ENCODE measurements around the gene KIAA0753. TPM values are rescaled to one million over a fixed set of nuclear protein-coding genes. Genes with fewer than 3 reads are reported as not detected.
A peak's percentile ranks its signal among the peaks of the same experiment; 100 is the strongest.
"Not testable (repeated sequence)": the region's sequence is repeated elsewhere in the genome, so short reads cannot be mapped to it uniquely, and the experiment has no call there.

Gene KIAA0753
- total RNA-seq, 2 donors from 2014 or later = 17.7 to 21.6 TPM

- DNase-seq (ENCODE audit: low spot score) = no peak
- intact Hi-C loops (cut with DNase I) = no loop called here
These were observed 59.9 kb downstream of the KIAA0753 start for GRCh38 chr17:6580625-6581024.

GRCh38 chr17:6578491-6578890 lies 62.0 kb downstream of the KIAA0753 start:
- intact Hi-C loops (cut with DNase I) = no loop called here
- DNase-seq (ENCODE audit: low spot score) = no peak

- DNase-seq (ENCODE audit: low spot score) = no peak
- intact Hi-C loops (cut with DNase I) = no loop called here
These were observed 62.7 kb downstream of the KIAA0753 start for GRCh38 chr17:6577686-6578263.

GRCh38 chr17:6576038-6576785 lies 64.3 kb downstream of the KIAA0753 start:
- intact Hi-C loops (cut with DNase I) = no loop called here
- no peak for DNase-seq (ENCODE audit: low spot score)

GRCh38 chr17:6575596-6575988 lies 64.9 kb downstream of the KIAA0753 start:
- intact Hi-C loops (cut with DNase I) = no loop called here
- no peak for DNase-seq (ENCODE audit: low spot score)

- intact Hi-C loops (cut with DNase I) = loop anchor here in 1 of 2 donors (5.0 kb wide), 1 partner anchor 412 kb away; no protein-coding TSS in a partner anchor
- peak; percentile 86 for DNase-seq (ENCODE audit: low spot score)
These were observed 65.6 kb downstream of the KIAA0753 start for GRCh38 chr17:6574687-6575595.

GRCh38 chr17:6573982-6574686 lies 66.4 kb downstream of the KIAA0753 start:
- intact Hi-C loops (cut with DNase I) = loop anchor here in 1 of 2 donors (5.0 kb wide), 1 partner anchor 413 kb away; no protein-coding TSS in a partner anchor
- no peak for DNase-seq (ENCODE audit: low spot score)

- not testable (repeated sequence) for DNase-seq (ENCODE audit: low spot score)
- intact Hi-C loops (cut with DNase I) = loop anchor here in 1 of 2 donors (5.0 kb wide), 1 partner anchor 414 kb away; no protein-coding TSS in a partner anchor
These were observed 67.0 kb downstream of the KIAA0753 start for GRCh38 chr17:6573495-6573894.

- DNase-seq (ENCODE audit: low spot score) = no peak
- intact Hi-C loops (cut with DNase I) = loop anchor here in 1 of 2 donors (5.0 kb wide), 1 partner anchor 414 kb away; no protein-coding TSS in a partner anchor
These were observed 67.5 kb downstream of the KIAA0753 start for GRCh38 chr17:6572972-6573370.

- no peak for DNase-seq (ENCODE audit: low spot score)
- intact Hi-C loops (cut with DNase I) = loop anchor here in 1 of 2 donors (5.0 kb wide), 1 partner anchor 416 kb away; no protein-coding TSS in a partner anchor
These were observed 69.1 kb downstream of the KIAA0753 start for GRCh38 chr17:6571452-6571781.

- intact Hi-C loops (cut with DNase I) = loop anchor here in 1 of 2 donors (5.0 kb wide), 1 partner anchor 416 kb away; no protein-coding TSS in a partner anchor
- DNase-seq (ENCODE audit: low spot score) = no peak
These were observed 69.6 kb downstream of the KIAA0753 start for GRCh38 chr17:6570731-6571451.

- intact Hi-C loops (cut with DNase I) = loop anchor here in 1 of 2 donors (5.0 kb wide), 1 partner anchor 418 kb away; no protein-coding TSS in a partner anchor
- no peak for DNase-seq (ENCODE audit: low spot score)
These were observed 70.9 kb downstream of the KIAA0753 start for GRCh38 chr17:6569370-6570285.

- DNase-seq (ENCODE audit: low spot score) = no peak
- intact Hi-C loops (cut with DNase I) = no loop called here
These were observed 72.2 kb downstream of the KIAA0753 start for GRCh38 chr17:6568184-6568758.

GRCh38 chr17:6567528-6568183 lies 72.9 kb downstream of the KIAA0753 start:
- DNase-seq (ENCODE audit: low spot score) = no peak
- intact Hi-C loops (cut with DNase I) = no loop called here

- DNase-seq (ENCODE audit: low spot score) = no peak
- intact Hi-C loops (cut with DNase I) = no loop called here
These were observed 79.1 kb downstream of the KIAA0753 start for GRCh38 chr17:6561446-6561845.

GRCh38 chr17:6560496-6560895 lies 80.0 kb downstream of the KIAA0753 start:
- intact Hi-C loops (cut with DNase I) = no loop called here
- no peak for DNase-seq (ENCODE audit: low spot score)

Data from posterior vena cava (tissue), 2 donors.